Measurements from ENCODE around the gene CXorf66. TPM values are rescaled to one million over a fixed set of nuclear protein-coding genes. Genes with fewer than 3 reads are reported as not detected.
"Not testable (repeated sequence)": the region's sequence is repeated elsewhere in the genome, so short reads cannot be mapped to it uniquely, and the experiment has no call there.

CXorf66 gene
- total RNA-seq, 1 experiment from 2014 or later, result not detected

DNA sequence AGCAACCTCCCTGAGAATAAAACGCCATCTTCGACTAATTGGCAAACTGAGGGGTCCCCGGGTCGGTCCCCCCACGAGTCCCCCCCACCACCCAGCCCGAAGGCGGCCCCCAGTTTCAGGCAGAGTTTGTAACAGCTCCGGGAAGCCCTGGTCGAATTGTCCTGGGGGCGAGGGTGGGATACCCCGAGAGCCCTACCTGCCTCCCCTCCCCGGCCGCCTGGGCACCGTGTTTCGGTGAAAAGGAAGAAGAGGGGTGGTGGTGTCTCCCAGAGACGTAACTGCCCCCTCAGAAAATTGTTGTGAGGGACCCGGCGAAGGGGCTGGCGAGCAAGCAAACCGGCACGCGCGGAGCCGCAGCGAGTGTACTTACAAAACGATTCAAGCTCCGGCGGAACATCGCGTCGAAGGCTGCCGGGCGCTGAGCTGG lies 33.7 kb downstream of the CXorf66 start:
- DNase-seq (ENCODE audit: low read depth, low spot score), result no peak
- in situ Hi-C loops (cut with HindIII; ENCODE audit: low pct_unique_long_range_greater_than_20kb, low sequenced_read_pairs), result no loop called here

DNA sequence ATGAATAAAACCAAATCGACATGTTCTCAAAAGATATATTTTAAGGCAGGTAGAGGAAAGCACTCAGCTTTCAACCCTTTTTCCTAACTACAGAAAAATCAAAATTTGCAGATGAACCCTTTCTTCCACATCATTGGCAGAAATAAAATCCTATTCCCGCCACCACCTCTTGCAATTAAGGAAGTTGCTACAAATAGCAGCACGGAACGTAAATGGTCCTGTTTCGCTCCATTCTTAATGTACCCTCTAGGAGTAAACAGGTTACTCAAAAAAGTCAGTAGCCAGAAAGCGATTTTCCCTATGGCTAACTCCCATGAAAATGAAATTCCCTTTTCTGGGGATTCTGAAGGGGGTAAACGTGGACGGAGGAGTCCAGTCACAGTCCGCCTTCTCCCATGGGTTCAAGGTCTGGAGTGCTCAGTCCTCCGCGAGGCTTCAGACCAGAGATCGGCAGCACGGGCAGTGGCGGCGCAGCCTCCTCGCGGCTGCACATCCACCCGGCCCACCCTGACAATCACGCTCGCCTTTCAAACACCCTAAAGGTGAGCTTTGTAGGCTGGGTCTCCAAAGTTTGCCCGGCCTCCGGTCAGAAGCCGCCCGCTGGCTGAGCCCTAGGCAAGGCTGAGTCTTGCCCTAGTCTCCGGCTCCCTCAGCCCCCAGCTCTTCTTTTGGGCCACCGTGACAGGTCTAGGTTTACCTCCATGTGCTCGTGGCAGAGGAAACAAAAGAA lies 34.2 kb downstream of the CXorf66 start:
- in situ Hi-C loops (cut with HindIII; ENCODE audit: low pct_unique_long_range_greater_than_20kb, low sequenced_read_pairs), result no loop called here
- DNase-seq (ENCODE audit: low read depth, low spot score), result no peak

DNA sequence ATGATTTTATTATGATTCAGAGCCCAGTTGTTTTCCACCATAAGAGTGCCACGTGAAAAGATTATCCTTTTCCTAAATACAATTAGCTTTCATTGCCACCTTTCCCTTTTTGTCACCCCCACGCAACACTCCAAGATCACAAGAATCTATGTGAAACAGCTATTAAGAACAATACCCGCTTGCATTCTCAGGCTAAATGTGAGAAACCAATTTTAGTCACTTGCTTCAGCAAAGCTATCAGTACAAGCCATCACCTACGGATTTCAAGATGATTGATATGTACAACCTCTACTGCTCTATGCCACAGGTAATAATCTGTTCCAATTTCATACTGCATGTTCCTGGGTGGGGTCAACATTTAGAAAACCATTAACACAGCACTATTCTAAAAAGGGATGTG lies 34.9 kb downstream of the CXorf66 start:
- no peak for DNase-seq (ENCODE audit: low read depth, low spot score)
- in situ Hi-C loops (cut with HindIII; ENCODE audit: low pct_unique_long_range_greater_than_20kb, low sequenced_read_pairs), result no loop called here

DNA sequence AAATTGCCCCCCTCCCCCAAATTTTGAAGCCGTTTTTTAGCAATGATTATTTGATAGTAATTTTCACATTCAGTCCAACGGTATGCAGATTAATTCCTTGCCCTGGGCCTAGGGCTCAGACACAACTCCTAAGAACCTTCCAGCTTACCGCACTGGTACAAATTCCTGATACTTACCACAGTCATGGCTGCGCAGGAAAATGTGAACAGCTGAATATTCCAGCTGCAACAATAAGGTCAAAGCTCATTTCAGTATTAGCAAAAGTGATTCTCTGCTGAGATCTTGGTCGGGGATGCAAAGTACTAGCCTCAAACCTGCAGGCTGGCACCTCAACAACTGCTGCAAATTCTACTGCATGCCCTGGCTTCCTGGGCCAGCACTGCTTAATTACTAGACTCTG lies 35.4 kb downstream of the CXorf66 start:
- in situ Hi-C loops (cut with HindIII; ENCODE audit: low pct_unique_long_range_greater_than_20kb, low sequenced_read_pairs), result no loop called here
- DNase-seq (ENCODE audit: low read depth, low spot score), result no peak

DNA sequence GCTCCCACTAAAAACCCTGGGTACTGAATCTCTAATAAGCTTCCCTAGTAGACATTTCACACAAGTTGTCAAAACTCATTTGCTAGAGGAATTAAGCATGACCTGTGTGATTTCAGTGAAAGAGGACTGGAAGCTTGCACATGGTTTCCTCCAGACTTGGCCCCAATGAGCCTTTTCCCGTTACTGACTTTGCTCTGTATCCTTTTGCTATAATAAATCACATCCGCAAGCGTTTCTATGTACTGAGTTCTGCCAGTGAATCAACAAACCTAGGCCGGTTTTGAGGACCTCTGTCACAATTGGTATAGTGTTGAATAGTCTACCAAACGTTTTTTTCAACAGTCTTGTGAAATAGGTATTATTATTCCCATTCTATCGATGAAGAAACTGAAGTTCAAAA lies 40.6 kb downstream of the CXorf66 start:
- DNase-seq (ENCODE audit: low read depth, low spot score), result no peak
- in situ Hi-C loops (cut with HindIII; ENCODE audit: low pct_unique_long_range_greater_than_20kb, low sequenced_read_pairs), result no loop called here

DNA sequence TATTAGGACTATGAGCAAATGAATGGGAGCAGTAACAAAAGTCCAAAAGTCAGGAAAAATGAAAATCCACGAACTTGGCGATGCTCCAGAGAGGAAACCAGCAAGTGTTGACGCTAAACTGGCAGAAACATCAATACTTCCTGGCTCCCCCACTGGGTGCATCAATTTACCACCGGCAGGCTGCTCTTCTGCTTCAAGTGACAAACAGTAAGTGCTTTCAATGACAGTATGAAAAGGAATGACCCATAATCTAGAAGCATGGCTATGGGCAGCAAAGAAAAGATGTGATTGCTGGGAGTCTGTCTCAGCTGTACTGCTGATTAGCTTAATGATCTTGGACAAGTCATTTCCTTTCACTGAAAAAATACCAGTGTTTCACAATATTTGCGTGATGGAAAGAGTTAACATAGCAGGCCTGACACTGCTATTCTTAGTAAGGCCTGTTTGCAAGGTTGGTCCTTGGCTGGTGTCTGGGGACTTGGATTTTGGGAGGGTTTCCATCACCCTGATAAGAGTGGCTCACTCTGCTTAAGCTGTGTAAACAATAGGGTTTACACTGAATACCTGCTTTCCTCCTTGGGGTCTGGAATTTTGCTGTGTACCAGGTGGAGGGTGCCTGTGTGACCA lies 41.1 kb downstream of the CXorf66 start:
- in situ Hi-C loops (cut with HindIII; ENCODE audit: low pct_unique_long_range_greater_than_20kb, low sequenced_read_pairs), result no loop called here
- DNase-seq (ENCODE audit: low read depth, low spot score), result no peak

DNA sequence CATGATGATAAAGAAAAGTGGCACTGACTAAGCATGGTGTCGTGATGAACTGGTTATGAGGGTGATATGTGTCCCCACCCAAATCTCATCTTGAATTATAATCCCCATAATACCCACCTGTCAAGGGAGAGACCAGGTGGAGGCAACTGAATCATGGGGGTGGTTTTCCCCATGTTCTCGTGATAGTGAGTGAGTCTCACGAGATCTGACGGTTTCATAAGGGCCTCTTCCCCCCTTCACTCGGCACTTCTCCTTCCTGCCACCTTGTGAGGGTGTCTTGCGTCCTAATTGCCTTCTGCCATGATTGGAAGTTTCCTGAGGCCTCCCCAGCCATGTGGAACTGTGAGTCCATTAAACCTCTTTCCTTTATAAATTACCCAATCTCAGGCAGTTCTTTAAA lies 44.2 kb downstream of the CXorf66 start:
- DNase-seq (ENCODE audit: low read depth, low spot score); in situ Hi-C loops (cut with HindIII; ENCODE audit: low pct_unique_long_range_greater_than_20kb, low sequenced_read_pairs): not testable (repeated sequence)

DNA sequence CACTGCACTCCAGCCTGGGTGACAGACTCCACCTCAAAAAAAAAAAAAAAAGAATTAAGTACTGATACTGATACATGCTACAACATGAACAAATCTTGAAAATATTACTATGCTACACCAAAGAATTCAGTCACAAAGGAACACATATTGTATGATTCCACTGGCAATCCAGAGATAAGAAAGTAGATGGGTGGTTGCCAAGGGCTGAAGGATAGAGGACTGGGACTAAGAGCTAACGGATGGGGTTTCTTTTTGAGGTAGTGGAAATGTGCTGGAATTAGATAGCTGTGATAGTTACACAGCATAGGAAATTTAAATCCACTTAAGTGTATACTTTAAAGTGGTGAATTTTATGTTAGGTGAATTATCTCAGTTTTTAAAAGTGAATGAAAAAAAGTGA lies 45.0 kb downstream of the CXorf66 start:
- in situ Hi-C loops (cut with HindIII; ENCODE audit: low pct_unique_long_range_greater_than_20kb, low sequenced_read_pairs), result no loop called here
- no peak for DNase-seq (ENCODE audit: low read depth, low spot score)

DNA sequence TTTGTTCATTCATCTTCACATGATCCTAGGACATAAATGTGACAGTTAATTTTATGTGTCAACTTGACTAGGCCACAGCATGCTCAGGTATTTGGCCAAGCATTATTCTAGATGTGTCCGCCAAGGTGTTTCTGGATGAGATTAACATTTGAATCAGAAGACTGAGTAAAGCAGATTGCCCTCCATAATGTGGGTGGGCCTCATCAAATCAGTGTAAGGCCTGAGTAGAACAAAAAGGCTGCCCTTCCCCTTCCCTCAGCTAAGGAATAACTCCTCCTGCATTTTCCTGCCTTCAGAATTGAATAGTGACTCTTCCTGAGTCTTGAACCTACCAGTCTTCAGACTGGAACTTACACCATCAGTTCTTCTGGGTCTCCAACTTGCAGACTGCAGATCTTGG lies 50.9 kb downstream of the CXorf66 start:
- in situ Hi-C loops (cut with HindIII; ENCODE audit: low pct_unique_long_range_greater_than_20kb, low sequenced_read_pairs), result no loop called here
- DNase-seq (ENCODE audit: low read depth, low spot score), result no peak

DNA sequence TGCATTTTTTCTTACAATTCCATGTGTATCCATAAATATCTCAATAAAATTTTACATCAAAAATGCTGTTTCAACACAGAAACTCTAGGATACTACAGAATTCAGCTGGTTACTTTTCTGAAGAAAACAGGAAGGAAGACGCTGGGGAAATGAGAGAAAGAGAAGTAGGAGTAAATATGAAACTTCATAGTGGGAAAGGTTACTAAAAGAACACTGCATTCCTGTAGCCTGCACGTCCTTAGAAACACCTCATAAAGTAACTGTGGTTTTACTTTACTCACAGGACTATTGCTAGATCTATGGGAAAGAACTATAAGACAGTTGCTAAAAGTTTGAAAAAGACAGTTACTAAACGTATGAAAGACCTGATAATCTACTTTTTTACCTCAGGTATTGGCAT lies 55.6 kb downstream of the CXorf66 start:
- DNase-seq (ENCODE audit: low read depth, low spot score), result no peak
- in situ Hi-C loops (cut with HindIII; ENCODE audit: low pct_unique_long_range_greater_than_20kb, low sequenced_read_pairs), result no loop called here

DNA sequence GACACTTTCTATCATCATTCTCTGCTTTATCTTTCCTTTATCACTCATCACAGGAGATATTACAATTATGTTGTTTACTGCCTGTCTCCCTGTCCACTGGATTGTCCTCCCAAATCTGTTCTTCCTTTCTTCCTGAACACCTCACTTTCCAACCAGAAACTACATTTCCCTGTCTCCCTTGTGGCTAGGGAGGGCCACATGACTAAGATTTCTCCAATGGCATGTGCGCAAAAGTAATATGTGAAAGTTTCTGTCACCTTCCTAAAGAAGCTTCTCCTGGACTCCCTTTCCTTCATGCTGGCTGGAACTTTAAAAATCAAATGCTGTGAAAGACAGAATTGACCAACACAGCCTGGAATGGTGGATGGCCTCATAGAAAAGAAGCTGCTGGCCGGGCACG lies 58.2 kb downstream of the CXorf66 start:
- DNase-seq (ENCODE audit: low read depth, low spot score), result no peak
- in situ Hi-C loops (cut with HindIII; ENCODE audit: low pct_unique_long_range_greater_than_20kb, low sequenced_read_pairs), result no loop called here

DNA sequence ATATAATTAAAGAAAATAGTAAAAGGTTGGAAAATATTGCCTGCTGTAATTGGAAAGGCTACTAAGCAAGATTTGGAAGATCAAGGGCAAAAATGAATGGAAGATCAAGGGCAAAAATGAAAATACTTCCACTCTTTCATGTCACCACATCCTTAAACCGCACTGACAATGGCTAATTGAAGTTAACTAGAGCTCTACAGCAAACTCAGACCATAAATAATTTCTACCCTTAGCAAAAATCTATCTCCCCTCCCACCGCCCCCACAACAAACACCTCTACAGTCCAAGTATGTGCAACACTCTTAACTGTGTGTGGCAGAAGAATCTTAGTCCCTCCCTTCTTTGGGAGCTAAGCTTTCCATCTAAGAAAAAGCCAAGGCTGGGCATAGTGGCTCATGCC lies 59.6 kb downstream of the CXorf66 start:
- no peak for DNase-seq (ENCODE audit: low read depth, low spot score)
- in situ Hi-C loops (cut with HindIII; ENCODE audit: low pct_unique_long_range_greater_than_20kb, low sequenced_read_pairs), result no loop called here

Small RNAs within 50 kb of the gene (small RNA-seq; reads per million reads assigned to genes)
- gene MIR505, result 0.06 to 1.7 reads per million in 2 experiments
- 0 to 0.10 reads per million in 2 experiments for gene RF00425

Other genes starting within 250 kb of the CXorf66 start
- 33.4 and 34.1 TPM in 2 replicates for gene ATP11C, start 32.5 kb downstream of the CXorf66 start, total RNA-seq (2014; rRNA removed; shearing (Covaris generic))